K562 (cell line): ENCODE measurements around the gene VPREB1.

Source experiments
- BCLAF1 ChIP-seq, 2 experiments: fragments of 450-650 bp in 1 of 2; IDR thresholded peaks; 2 replicates each; pipeline ENCODE4 v1.6.1; 2011 to 2017; ENCODE audit warnings: low read depth in 2 of 2, antibody characterized with exemption in 1 of 2, borderline replicate concordance in 1 of 2, low read length in 1 of 2, mild to moderate bottlenecking in 1 of 2, mixed read lengths in 1 of 2; ENCODE audit not compliant: control insufficient read depth in 1 of 2
- MTA2 ChIP-seq: fragments of 450-650 bp; IDR thresholded peaks from 2 replicates; pipeline ENCODE4 v1.6.1; 2016; ENCODE audit warnings: low read depth
- POLR2A ChIP-seq: fragments of 450-650 bp; conservative IDR thresholded peaks from 2 replicates; pipeline ENCODE4 v1.6.1; 2016
- TSC22D4 ChIP-seq: fragments of 450-650 bp; IDR thresholded peaks from 2 replicates; pipeline ENCODE4 v1.6.1; 2016; ENCODE audit warnings: missing genetic modification characterization, missing biosample characterization, control low read depth
- TF ChIP-seq, protein P1 (sequence below): sonication (generic); formaldehyde crosslinking; IDR thresholded peaks from 2 replicates; pipeline ENCODE4 v1.8.0; 2022; ENCODE audit warnings: mild to moderate bottlenecking, missing genetic modification reagents, borderline replicate concordance

GRCh38 chr22:22241554-22241898 is 3.1 kb upstream of the VPREB1 start:
- TF ChIP-seq POLR2A (no peak), MTA2 (no peak), TSC22D4 (no peak), BCLAF1 (IDR thresholded peaks at IDR 0.05; ENCODE audit: borderline replicate concordance in 1 of 2, control insufficient read depth in 1 of 2, low read depth in 2 of 2, low read length in 1 of 2) (no peak)
- TF ChIP-seq, protein P1, sequence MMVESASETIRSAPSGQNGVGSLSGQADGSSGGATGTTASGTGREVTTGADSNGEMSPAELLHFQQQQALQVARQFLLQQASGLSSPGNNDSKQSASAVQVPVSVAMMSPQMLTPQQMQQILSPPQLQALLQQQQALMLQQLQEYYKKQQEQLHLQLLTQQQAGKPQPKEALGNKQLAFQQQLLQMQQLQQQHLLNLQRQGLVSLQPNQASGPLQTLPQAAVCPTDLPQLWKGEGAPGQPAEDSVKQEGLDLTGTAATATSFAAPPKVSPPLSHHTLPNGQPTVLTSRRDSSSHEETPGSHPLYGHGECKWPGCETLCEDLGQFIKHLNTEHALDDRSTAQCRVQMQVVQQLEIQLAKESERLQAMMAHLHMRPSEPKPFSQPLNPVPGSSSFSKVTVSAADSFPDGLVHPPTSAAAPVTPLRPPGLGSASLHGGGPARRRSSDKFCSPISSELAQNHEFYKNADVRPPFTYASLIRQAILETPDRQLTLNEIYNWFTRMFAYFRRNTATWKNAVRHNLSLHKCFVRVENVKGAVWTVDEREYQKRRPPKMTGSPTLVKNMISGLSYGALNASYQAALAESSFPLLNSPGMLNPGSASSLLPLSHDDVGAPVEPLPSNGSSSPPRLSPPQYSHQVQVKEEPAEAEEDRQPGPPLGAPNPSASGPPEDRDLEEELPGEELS (CRISPR knock-in tag) = no peak
